NK-92 (cell line): ENCODE measurements around the gene DLK1.

Experiments
- DNase-seq: peaks from one replicate; lab custom pipeline; 2025; ENCODE audit not compliant: unreplicated experiment; lab: John Stamatoyannopoulos, UW

The DLK1 gene

GRCh38 chr14:100731846-100732765 lies 5.4 kb downstream of the DLK1 start:
- no peak for DNase-seq

GRCh38 chr14:100732766-100733100 lies 6.0 kb downstream of the DLK1 start:
- no peak for DNase-seq

GRCh38 chr14:100733152-100733850 lies 6.6 kb downstream of the DLK1 start:
- DNase-seq = no peak

- DNase-seq = no peak
Measured at GRCh38 chr14:100734031-100734990, 7.6 kb downstream of the DLK1 start.

- no peak for DNase-seq
Measured at GRCh38 chr14:100735271-100735670, 8.6 kb downstream of the DLK1 start.

- no peak for DNase-seq
Measured at GRCh38 chr14:100736269-100737180, 9.8 kb downstream of the DLK1 start.

- DNase-seq = no peak
Measured at GRCh38 chr14:100737526-100737925, 10.8 kb downstream of the DLK1 start.

GRCh38 chr14:100738269-100738691 lies 11.6 kb downstream of the DLK1 start:
- DNase-seq = no peak

GRCh38 chr14:100738704-100739131 lies 12.0 kb downstream of the DLK1 start:
- no peak for DNase-seq

- DNase-seq = no peak
Measured at GRCh38 chr14:100739306-100739705, 12.6 kb downstream of the DLK1 start.

GRCh38 chr14:100740196-100740825 lies 13.6 kb downstream of the DLK1 start:
- no peak for DNase-seq

GRCh38 chr14:100740929-100741328 lies 14.2 kb downstream of the DLK1 start:
- no peak for DNase-seq

- DNase-seq = no peak
Measured at GRCh38 chr14:100741966-100742365, 15.3 kb downstream of the DLK1 start.

GRCh38 chr14:100746326-100746725 lies 19.6 kb downstream of the DLK1 start:
- DNase-seq = no peak

- DNase-seq = no peak
Measured at GRCh38 chr14:100747021-100747586, 20.4 kb downstream of the DLK1 start.

GRCh38 chr14:100747736-100748135 lies 21.0 kb downstream of the DLK1 start:
- no peak for DNase-seq

GRCh38 chr14:100748403-100748802 lies 21.7 kb downstream of the DLK1 start:
- DNase-seq = no peak

GRCh38 chr14:100748944-100749343 lies 22.3 kb downstream of the DLK1 start:
- no peak for DNase-seq

GRCh38 chr14:100749967-100750597 lies 23.4 kb downstream of the DLK1 start:
- no peak for DNase-seq
